Measurements from ENCODE around the gene CRIP1.

- no peak for TF ChIP-seq CTCF (IDR thresholded peaks at IDR 0.05)
- no peak for TF ChIP-seq POLR2A (IDR thresholded peaks at IDR 0.05)
- no peak for TF ChIP-seq EP300 (IDR thresholded peaks at IDR 0.05)
These were observed 18.0 kb upstream of the CRIP1 start for GRCh38 chr14:105468621-105469241.

Measured in stomach (tissue), 4 donors.